ENCODE data around the gene WDR3.
A peak's percentile ranks its signal among the peaks of the same experiment; 100 is the strongest.

- TF ChIP-seq CTCF (IDR thresholded peaks at IDR 0.05) (no peak), TCF7L2 (IDR thresholded peaks at IDR 0.05; ENCODE audit: low read depth, low read length) (0 out of 2 replicates have a peak, but pooled peaks have one; percentile 16), POLR2AphosphoS5 (IDR thresholded peaks at IDR 0.05; ENCODE audit: low read depth, low read length) (peak; percentile 51; the same call in 1 of the 2 replicates), REST (IDR thresholded peaks at IDR 0.05; ENCODE audit: insufficient read depth in 1 of 2, low read depth in 2 of 2, low read length in 1 of 2) (no peak)
Observed at GRCh38 chr1:117929343-117930172, at the start of gene WDR3, which contains the start of gene GDAP2.

Measured in Panc1 (cell line).